ENCODE results near the gene FITM2. TPM values are rescaled to one million over a fixed set of nuclear protein-coding genes. Genes with fewer than 3 reads are reported as not detected.

The FITM2 gene
- total and polyA plus RNA-seq, 3 experiments from 2014 or later = 1.3 to 2.5 (median 2.4) TPM

GRCh38 chr20:44273231-44274215 lies 37.5 kb downstream of the FITM2 start:
- Mint-ChIP-seq H3K4me1 (no peaks in the 10 kb centered on the region), H3K4me3 (no peak overlapping the region), H3K27ac (no peak overlapping the region), H3K9me3 (no peaks in the 10 kb centered on the region), H3K36me3 (peaks cover 4 to 9% (median 6%) of the 10 kb centered on the region in 3 donors), H3K27me3 (no peaks in the 10 kb centered on the region)
- Histone ChIP-seq H3K36me3 (ENCODE audit: insufficient read depth, low read length) (no peaks in the 10 kb centered on the region), H3K9me3 (ENCODE audit: low read length) (no peaks in the 10 kb centered on the region), H3K4me3 (ENCODE audit: low read length) (no peak overlapping the region), H3K27ac (ENCODE audit: low read depth, low read length) (no peak overlapping the region), H3K27me3 (ENCODE audit: insufficient read depth, low read length, poor library complexity, severe bottlenecking) (no peaks in the 10 kb centered on the region), H3K4me1 (ENCODE audit: insufficient read depth, low read length) (no peaks in the 10 kb centered on the region)
- ChIA-PET CTCF (interaction anchor here (1.0 to 1.5 kb wide), 4 partner anchors 11 to 58 kb away, joined by 3 read pairs; no protein-coding TSS in a partner anchor), POLR2A (no interaction called here)
- DNase-seq = no peak

- ChIA-PET POLR2A (no interaction called here), CTCF (interaction anchor here (1.0 to 1.5 kb wide), 4 partner anchors 12 to 57 kb away, joined by 3 read pairs; no protein-coding TSS in a partner anchor)
- Histone ChIP-seq H3K4me1 (ENCODE audit: insufficient read depth, low read length) (no peaks in the 10 kb centered on the region), H3K36me3 (ENCODE audit: insufficient read depth, low read length) (no peaks in the 10 kb centered on the region), H3K9me3 (ENCODE audit: low read length) (no peaks in the 10 kb centered on the region), H3K4me3 (ENCODE audit: low read length) (no peak overlapping the region), H3K27me3 (ENCODE audit: insufficient read depth, low read length, poor library complexity, severe bottlenecking) (no peaks in the 10 kb centered on the region), H3K27ac (ENCODE audit: low read depth, low read length) (no peak overlapping the region)
- peak in 1 of 5 donors; percentile 16 for DNase-seq
- Mint-ChIP-seq H3K27ac (no peak overlapping the region), H3K9me3 (no peaks in the 10 kb centered on the region), H3K4me1 (no peaks in the 10 kb centered on the region), H3K27me3 (no peaks in the 10 kb centered on the region), H3K4me3 (no peak overlapping the region), H3K36me3 (peaks cover 1 to 6% (median 5%) of the 10 kb centered on the region in 3 donors)
Measured at GRCh38 chr20:44271915-44272663, 38.9 kb downstream of the FITM2 start.

- Histone ChIP-seq H3K4me3 (ENCODE audit: low read length) (no peak overlapping the region), H3K4me1 (ENCODE audit: insufficient read depth, low read length) (no peaks in the 10 kb centered on the region), H3K36me3 (ENCODE audit: insufficient read depth, low read length) (no peaks in the 10 kb centered on the region), H3K27ac (ENCODE audit: low read depth, low read length) (no peak overlapping the region), H3K9me3 (ENCODE audit: low read length) (no peaks in the 10 kb centered on the region), H3K27me3 (ENCODE audit: insufficient read depth, low read length, poor library complexity, severe bottlenecking) (no peaks in the 10 kb centered on the region)
- Mint-ChIP-seq H3K27ac (no peak overlapping the region), H3K36me3 (peaks cover 1 to 6% (median 5%) of the 10 kb centered on the region in 3 donors), H3K27me3 (peaks cover 0 to 1% of the 10 kb centered on the region in 2 donors), H3K4me1 (no peaks in the 10 kb centered on the region), H3K4me3 (no peak overlapping the region), H3K9me3 (peaks cover 0 to 2% (median 0%) of the 10 kb centered on the region in 5 donors)
- ChIA-PET CTCF (interaction anchor here (2.1 kb wide), 1 partner anchor 52 kb away, joined by 10 read pairs; no protein-coding TSS in a partner anchor), POLR2A (no interaction called here)
- no peak for DNase-seq
Measured at GRCh38 chr20:44268802-44269201, 42.2 kb downstream of the FITM2 start.

- H3K9me3 ChIP-seq (ENCODE audit: low read length) = no peaks in the 10 kb centered on the region
- ChIA-PET CTCF (no interaction called here), POLR2A (no interaction called here)
- Mint-ChIP-seq H3K9me3 (peaks cover 0 to 2% (median 0%) of the 10 kb centered on the region in 5 donors), H3K27me3 (peaks cover 0 to 1% of the 10 kb centered on the region in 2 donors), H3K27ac (no peak overlapping the region), H3K4me1 (no peaks in the 10 kb centered on the region), H3K4me3 (no peak overlapping the region), H3K36me3 (peaks cover 0 to 2% (median 2%) of the 10 kb centered on the region in 3 donors)
- no peak for DNase-seq
- H3K27ac ChIP-seq (ENCODE audit: low read depth, low read length) = no peak overlapping the region
- H3K4me3 ChIP-seq (ENCODE audit: low read length) = no peak overlapping the region
- no peaks in the 10 kb centered on the region for H3K4me1 ChIP-seq (ENCODE audit: insufficient read depth, low read length)
- no peaks in the 10 kb centered on the region for H3K27me3 ChIP-seq (ENCODE audit: insufficient read depth, low read length, poor library complexity, severe bottlenecking)
- no peaks in the 10 kb centered on the region for H3K36me3 ChIP-seq (ENCODE audit: insufficient read depth, low read length)
Measured at GRCh38 chr20:44264287-44264686, 46.7 kb downstream of the FITM2 start.

- ChIA-PET CTCF (no interaction called here), POLR2A (no interaction called here)
- no peak overlapping the region for H3K27ac ChIP-seq (ENCODE audit: low read depth, low read length)
- no peaks in the 10 kb centered on the region for H3K4me1 ChIP-seq (ENCODE audit: insufficient read depth, low read length)
- no peaks in the 10 kb centered on the region for H3K9me3 Mint-ChIP-seq
- H3K4me3 ChIP-seq (ENCODE audit: low read length) = no peak overlapping the region
- DNase-seq = no peak
- no peaks in the 10 kb centered on the region for H3K9me3 ChIP-seq (ENCODE audit: low read length)
- no peaks in the 10 kb centered on the region for H3K4me1 Mint-ChIP-seq
- H3K36me3 Mint-ChIP-seq = peaks cover 0 to 2% (median 0%) of the 10 kb centered on the region in 3 donors
- H3K27me3 ChIP-seq (ENCODE audit: insufficient read depth, low read length, poor library complexity, severe bottlenecking) = no peaks in the 10 kb centered on the region
- no peaks in the 10 kb centered on the region for H3K27me3 Mint-ChIP-seq
- no peak overlapping the region for H3K27ac Mint-ChIP-seq
- H3K36me3 ChIP-seq (ENCODE audit: insufficient read depth, low read length) = no peaks in the 10 kb centered on the region
- no peak overlapping the region for H3K4me3 Mint-ChIP-seq
Measured at GRCh38 chr20:44258226-44258890, 52.6 kb downstream of the FITM2 start.

- DNase-seq = no peak
- Histone ChIP-seq H3K9me3 (ENCODE audit: low read length) (no peaks in the 10 kb centered on the region), H3K27me3 (ENCODE audit: insufficient read depth, low read length, poor library complexity, severe bottlenecking) (no peaks in the 10 kb centered on the region), H3K27ac (ENCODE audit: low read depth, low read length) (no peak overlapping the region), H3K4me1 (ENCODE audit: insufficient read depth, low read length) (no peaks in the 10 kb centered on the region), H3K36me3 (ENCODE audit: insufficient read depth, low read length) (no peaks in the 10 kb centered on the region), H3K4me3 (ENCODE audit: low read length) (no peak overlapping the region)
- no peak overlapping the region for H3K4me3 Mint-ChIP-seq
- H3K9me3 Mint-ChIP-seq = no peaks in the 10 kb centered on the region
- POLR2A ChIA-PET = no interaction called here
- CTCF ChIA-PET = no interaction called here
- H3K27ac Mint-ChIP-seq = no peak overlapping the region
- peaks cover 2 to 4% of the 10 kb centered on the region in 2 donors for H3K27me3 Mint-ChIP-seq
- peaks cover 0 to 2% (median 0%) of the 10 kb centered on the region in 3 donors for H3K36me3 Mint-ChIP-seq
- H3K4me1 Mint-ChIP-seq = no peaks in the 10 kb centered on the region
Measured at GRCh38 chr20:44256961-44257360, 54.0 kb downstream of the FITM2 start.

GRCh38 chr20:44255942-44256341 lies 55.1 kb downstream of the FITM2 start:
- Histone ChIP-seq H3K4me1 (ENCODE audit: insufficient read depth, low read length) (no peaks in the 10 kb centered on the region), H3K27me3 (ENCODE audit: insufficient read depth, low read length, poor library complexity, severe bottlenecking) (no peaks in the 10 kb centered on the region), H3K36me3 (ENCODE audit: insufficient read depth, low read length) (no peaks in the 10 kb centered on the region), H3K9me3 (ENCODE audit: low read length) (no peaks in the 10 kb centered on the region), H3K27ac (ENCODE audit: low read depth, low read length) (no peak overlapping the region), H3K4me3 (ENCODE audit: low read length) (no peak overlapping the region)
- no peak for DNase-seq
- H3K36me3 Mint-ChIP-seq = peaks cover 0 to 2% (median 0%) of the 10 kb centered on the region in 3 donors
- CTCF ChIA-PET = interaction anchor here (0.7 kb wide), 1 partner anchor 878 kb away, joined by 3 read pairs; no protein-coding TSS in a partner anchor
- H3K27ac Mint-ChIP-seq = no peak overlapping the region
- POLR2A ChIA-PET = no interaction called here
- peaks cover 3 to 6% of the 10 kb centered on the region in 2 donors for H3K27me3 Mint-ChIP-seq
- H3K4me3 Mint-ChIP-seq = no peak overlapping the region
- H3K9me3 Mint-ChIP-seq = no peaks in the 10 kb centered on the region
- H3K4me1 Mint-ChIP-seq = no peaks in the 10 kb centered on the region
